DND-41 (cell line): Measurements from ENCODE around the gene APPL2.

ENCODE experiments used
- CTCF ChIP-seq: IDR thresholded peaks from 2 replicates; pipeline ENCODE4 v1.5.1; 2012; ENCODE audit warnings: borderline replicate concordance, low read length, moderate library complexity, mild to moderate bottlenecking; ENCODE audit not compliant: poor library complexity, severe bottlenecking; ENCODE audit errors: extremely low read depth
- EZH2 ChIP-seq: IDR thresholded peaks from 3 replicates; pipeline ENCODE4 v1.6.1; 2012; ENCODE audit warnings: borderline replicate concordance, low read depth, mild to moderate bottlenecking, moderate library complexity, low read length, inconsistent platforms; ENCODE audit not compliant: severe bottlenecking

- no peak for TF ChIP-seq CTCF
- TF ChIP-seq EZH2 = no peak
Measured at GRCh38 chr12:105223352-105223845, 12.6 kb downstream of the APPL2 start.
